ENCODE measurements around the gene BTNL8.

BTNL8 gene, protein sequence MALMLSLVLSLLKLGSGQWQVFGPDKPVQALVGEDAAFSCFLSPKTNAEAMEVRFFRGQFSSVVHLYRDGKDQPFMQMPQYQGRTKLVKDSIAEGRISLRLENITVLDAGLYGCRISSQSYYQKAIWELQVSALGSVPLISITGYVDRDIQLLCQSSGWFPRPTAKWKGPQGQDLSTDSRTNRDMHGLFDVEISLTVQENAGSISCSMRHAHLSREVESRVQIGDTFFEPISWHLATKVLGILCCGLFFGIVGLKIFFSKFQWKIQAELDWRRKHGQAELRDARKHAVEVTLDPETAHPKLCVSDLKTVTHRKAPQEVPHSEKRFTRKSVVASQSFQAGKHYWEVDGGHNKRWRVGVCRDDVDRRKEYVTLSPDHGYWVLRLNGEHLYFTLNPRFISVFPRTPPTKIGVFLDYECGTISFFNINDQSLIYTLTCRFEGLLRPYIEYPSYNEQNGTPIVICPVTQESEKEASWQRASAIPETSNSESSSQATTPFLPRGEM

DNA sequence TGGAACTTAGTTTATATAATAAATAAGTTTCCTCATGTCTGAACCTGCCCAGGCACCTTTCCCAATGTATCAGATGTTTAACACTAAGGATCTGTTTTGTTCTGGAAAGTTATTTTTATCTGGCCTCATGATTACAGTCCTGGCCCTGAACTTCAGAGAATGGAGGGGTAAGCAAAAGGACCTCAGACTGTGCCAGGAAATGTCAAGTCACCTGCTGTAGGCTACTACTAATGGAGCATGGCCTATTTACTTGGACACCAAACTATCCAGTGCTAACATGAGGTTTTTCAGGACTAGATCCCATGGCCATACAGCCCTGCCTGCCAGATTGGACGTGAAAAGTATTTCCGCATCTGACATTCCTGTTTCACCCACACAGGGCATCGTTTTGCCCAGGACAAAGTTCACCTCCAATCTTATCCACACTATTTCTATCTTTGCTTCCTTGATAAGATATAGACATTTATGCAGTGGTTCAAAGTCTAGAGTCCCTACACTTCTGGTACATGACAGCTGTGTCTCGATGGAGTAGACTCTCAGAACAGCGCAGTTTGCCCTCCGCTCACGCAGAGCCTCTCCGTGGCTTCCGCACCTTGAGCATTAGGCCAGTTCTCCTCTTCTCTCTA is at the start of gene BTNL8:
Gene BTNL8, plus strand, starts transcription at position 539 of the 626 bp plus-strand sequence. CDS start 152 bp downstream, outside the sequence.
- H3K9me3 Mint-ChIP-seq, result peaks cover 0 to 3% of the 10 kb centered on the region in 2 donors
- no peak for DNase-seq
- H3K27ac Mint-ChIP-seq, result no peak within 1 kb of the TSS
- no peak for ATAC-seq
- no peak within 1 kb of the TSS for H3K4me3 Mint-ChIP-seq
- peaks cover 2% of the 10 kb centered on the region for H3K27me3 Mint-ChIP-seq
- peaks cover 5% of the 10 kb centered on the region for H3K4me1 Mint-ChIP-seq

DNA sequence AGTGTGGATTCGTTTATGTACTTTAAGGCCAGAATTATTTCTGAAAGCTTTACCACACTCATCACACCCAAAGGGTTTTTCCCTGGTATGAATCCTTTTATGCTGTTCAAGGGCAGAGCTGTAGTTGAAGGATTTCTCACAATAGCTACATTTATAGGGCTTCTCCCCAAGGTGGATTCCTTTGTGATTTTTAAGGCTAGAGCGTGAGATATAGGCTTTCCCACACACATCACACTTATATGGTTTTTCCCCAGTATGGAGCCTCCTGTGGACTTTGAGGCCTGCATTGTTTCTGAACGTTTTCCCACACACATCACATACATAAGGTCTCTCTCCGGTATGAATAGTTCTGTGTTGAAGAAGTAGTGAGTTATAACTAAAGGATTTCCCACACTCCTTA is 49.1 kb upstream of the BTNL8 start:
- Mint-ChIP-seq H3K27ac (no peak overlapping the region), H3K4me1 (peaks cover 8% of the 10 kb centered on the region), H3K9me3 (peaks cover 43 to 51% of the 10 kb centered on the region in 2 donors), H3K4me3 (no peak overlapping the region), H3K27me3 (no peaks in the 10 kb centered on the region)
- DNase-seq (no peak), ATAC-seq (no peak)

DNA sequence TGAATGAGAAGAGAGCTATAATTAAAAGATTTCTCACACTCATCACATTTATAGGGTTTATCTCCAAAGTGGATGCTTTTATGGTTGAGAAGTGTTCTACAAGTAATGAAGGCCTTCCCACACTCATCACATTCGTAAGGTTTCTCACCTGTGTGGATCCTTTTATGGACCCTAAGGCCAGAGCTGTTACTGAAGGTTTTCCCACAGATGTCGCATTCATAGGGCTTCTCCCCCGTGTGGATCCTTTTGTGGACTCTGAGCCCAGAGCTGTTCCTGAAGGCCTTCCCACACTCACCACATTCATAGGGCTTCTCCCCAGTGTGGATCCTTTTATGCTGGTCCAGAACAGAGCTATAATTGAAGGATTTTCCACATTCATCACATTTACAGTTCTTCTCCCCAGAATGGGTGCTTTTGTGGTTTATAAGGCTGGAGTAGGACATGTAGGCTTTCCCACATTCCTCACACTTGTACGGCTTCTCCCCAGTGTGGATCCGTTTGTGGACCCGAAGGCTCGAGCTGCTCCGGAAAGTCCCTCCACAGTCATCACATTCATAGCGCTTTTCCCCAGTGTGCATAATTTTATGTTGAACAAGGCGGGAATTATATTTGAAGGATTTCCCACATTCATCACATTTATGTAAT is 48.4 kb upstream of the BTNL8 start:
- Mint-ChIP-seq H3K4me1 (peaks cover 8% of the 10 kb centered on the region), H3K4me3 (no peak overlapping the region), H3K27me3 (no peaks in the 10 kb centered on the region), H3K9me3 (peaks cover 43 to 51% of the 10 kb centered on the region in 2 donors), H3K27ac (no peak overlapping the region)
- DNase-seq, result no peak
- no peak for ATAC-seq

DNA sequence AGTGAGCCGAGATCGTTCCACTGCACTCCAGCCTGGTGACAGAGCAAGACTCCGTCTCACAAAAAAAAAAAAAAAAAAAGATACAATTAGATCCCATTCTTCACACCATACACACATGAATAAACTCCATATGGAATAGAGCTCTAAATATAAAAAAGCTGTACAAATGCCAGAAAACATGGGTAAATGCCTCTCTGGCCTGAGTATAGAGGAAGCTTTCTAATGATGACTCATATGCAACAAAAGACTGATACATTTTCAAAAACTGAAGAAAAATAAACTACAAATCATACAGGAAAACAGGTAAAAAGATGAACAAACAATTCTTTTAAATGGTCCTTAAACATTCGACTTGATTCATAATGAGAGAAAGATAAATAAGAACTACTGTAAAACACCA is 46.5 kb upstream of the BTNL8 start:
- ATAC-seq, result no peak
- peaks cover 12% of the 10 kb centered on the region for H3K4me1 Mint-ChIP-seq
- H3K27me3 Mint-ChIP-seq, result no peaks in the 10 kb centered on the region
- H3K9me3 Mint-ChIP-seq, result peaks cover 35 to 36% of the 10 kb centered on the region in 2 donors
- DNase-seq, result no peak
- H3K27ac Mint-ChIP-seq, result no peak overlapping the region
- no peak overlapping the region for H3K4me3 Mint-ChIP-seq

DNA sequence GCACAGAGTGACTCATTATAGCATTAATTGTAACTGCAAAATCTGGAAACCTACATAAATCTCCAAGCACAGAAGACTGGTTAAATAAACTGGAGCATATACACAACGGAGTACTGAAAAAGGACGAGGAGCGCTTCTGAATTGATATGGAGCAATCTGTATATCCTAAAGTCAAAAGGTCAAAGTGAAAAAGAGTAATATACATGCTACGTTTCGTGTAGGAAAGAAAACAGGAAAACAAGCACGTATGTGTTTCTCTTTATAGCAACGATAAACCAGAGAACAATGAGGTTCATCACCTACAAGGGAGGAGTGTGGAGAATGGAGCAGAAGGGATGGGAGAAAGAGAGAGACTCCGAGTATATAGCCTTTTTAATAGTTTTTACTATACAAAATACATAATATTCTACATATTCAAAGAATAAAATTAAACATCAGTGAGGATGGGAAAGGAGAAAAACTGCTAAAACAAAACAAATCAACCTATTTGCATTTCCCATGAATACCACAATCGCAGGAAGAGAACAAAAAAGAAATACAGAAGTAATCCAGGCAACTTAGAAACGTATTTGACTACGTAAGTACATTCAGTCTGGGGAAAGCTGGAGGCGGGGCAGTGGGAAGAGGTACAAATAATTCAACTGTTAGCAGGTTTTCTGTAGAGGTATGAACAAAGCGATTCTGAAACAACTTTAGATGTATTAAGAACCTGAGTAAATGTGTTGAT is 45.7 kb upstream of the BTNL8 start:
- Mint-ChIP-seq H3K27ac (peak overlapping the region in 1 of 2 donors; percentile 1), H3K4me1 (peaks cover 12% of the 10 kb centered on the region), H3K27me3 (no peaks in the 10 kb centered on the region), H3K9me3 (peaks cover 27 to 28% of the 10 kb centered on the region in 2 donors), H3K4me3 (no peak overlapping the region)
- ATAC-seq (no peak), DNase-seq (no peak)

DNA sequence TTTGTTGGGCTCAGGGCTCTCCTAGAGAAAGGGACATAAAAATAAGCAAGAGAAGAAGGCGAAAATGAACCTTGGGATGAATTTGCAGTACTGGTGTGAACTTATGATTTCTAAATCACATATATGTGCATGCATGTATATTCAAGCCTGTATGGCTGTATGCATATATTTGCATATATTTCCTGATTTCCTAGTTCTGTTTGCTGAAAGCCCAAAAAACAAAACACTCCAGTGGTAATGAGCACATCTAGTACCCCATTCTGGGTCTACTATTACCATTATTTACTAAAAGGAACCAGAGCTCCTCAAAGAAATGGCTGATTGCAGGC is 45.1 kb upstream of the BTNL8 start:
- DNase-seq, result no peak
- Mint-ChIP-seq H3K27ac (no peak overlapping the region), H3K4me1 (peaks cover 15% of the 10 kb centered on the region), H3K27me3 (no peaks in the 10 kb centered on the region), H3K4me3 (no peak overlapping the region), H3K9me3 (peaks cover 22 to 23% of the 10 kb centered on the region in 2 donors)
- no peak for ATAC-seq

DNA sequence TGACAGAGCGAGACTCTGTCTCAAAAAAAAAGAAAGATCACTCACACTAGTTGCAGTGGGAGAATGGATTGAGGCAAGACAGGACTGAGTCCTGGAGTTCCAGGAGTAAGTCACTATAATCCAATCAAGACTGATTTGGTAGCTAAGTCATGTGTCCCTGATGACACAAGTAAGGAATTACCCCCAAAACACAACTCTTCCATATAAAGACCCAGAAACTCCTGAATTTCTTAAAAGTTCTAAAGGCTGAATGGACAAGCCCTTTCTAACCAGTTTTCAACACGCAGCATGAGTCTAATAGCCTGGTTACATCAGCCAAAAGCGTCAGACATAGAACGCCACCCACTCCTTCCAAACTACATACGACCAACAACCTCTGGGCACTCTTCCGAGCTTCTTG is 40.4 kb upstream of the BTNL8 start:
- DNase-seq, result no peak
- no peak for ATAC-seq
- Mint-ChIP-seq H3K4me3 (no peak overlapping the region), H3K27me3 (no peaks in the 10 kb centered on the region), H3K27ac (no peak overlapping the region), H3K4me1 (peaks cover 32% of the 10 kb centered on the region), H3K9me3 (no peaks in the 10 kb centered on the region)

DNA sequence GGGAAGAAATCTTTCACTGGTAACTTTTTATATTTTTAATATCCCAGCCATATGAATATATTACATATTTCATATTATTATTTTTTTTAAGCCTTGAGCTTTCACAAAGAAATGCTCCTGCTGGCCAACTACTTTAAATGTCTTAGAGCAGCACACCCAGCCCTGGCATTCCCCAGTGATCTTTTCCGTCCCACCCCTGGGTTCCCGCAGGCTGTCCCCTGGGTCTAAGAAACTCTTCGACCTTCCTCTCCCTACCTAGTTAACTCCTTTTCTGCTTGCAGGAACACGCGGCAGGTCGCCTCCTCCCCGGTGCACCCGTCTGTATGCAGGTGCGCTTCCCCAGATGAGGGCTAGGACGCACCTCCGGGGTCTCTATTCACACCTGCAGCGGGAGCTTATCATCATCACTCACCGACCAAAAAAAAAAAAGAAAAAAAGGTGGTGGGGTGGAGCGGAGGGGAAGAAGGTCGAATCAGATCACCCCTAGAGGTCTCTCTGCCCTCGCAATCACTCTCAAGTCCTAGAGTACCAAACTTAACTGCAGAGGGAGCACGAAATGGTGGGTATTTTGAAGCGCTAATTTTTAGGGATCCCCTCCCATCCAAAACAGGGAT is 38.6 kb upstream of the BTNL8 start:
- H3K4me3 Mint-ChIP-seq, result peak overlapping the region; percentile 91 to 92
- H3K9me3 Mint-ChIP-seq, result no peaks in the 10 kb centered on the region
- peak; percentile 76 for ATAC-seq
- DNase-seq, result no peak
- peak overlapping the region; percentile 92 to 96 for H3K27ac Mint-ChIP-seq
- H3K4me1 Mint-ChIP-seq, result peaks cover 24% of the 10 kb centered on the region
- no peaks in the 10 kb centered on the region for H3K27me3 Mint-ChIP-seq

DNA sequence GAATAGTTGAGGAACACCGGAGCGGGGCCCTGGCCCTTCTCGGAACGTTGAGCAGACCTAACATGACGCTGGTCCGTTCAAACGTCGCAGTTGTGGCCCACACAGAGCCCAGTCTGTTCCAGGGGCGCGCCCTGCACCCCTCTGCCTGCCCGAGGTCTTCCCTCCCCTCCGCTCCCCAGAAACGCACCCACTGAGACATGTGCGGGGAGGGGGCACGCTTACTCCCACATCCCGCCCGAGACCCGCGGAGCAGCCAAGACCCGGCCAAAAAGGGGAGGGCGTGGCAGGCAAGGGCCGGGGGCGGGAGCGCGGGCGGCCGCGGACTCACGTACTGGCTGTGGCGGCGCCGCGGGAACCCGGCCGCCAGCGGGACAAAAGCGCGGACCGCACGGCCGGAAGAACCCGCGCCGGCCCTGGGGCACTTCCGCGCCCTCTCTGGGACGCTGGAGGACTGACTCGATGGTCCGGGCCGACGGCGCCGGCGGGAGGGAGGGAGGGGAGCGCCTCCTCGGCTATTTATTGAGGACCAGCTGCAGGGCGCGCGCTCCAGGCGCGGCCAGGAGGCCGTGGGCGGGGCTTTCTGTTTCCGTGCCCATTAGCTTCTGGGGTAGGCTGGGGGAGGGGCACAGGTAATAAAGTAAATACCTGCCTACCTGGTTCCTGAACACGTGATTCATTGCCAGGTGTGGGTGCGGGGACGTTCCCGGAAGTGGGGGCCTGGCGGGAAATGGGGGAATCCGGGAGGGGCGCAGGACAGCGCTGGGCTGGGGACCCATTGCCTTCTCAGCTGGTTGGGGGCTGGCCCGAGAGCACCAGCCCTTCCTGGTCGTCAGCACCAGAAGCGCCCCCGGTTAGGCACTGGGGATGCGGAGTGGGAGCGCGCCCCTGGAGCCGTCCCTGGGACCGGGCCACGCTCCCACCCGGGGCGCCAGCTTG is 37.8 kb upstream of the BTNL8 start, which contains the start of gene ZFP62:
Gene ZFP62, minus strand, starts transcription at position 390 of the 936 bp plus-strand sequence. Its CDS starts 57 bp downstream, at position 333.
- Mint-ChIP-seq H3K4me3 (peak within 1 kb of the TSS; percentile 91 to 92), H3K27ac (peak within 1 kb of the TSS; percentile 97 to 99), H3K4me1 (peaks cover 20% of the 10 kb centered on the region), H3K27me3 (no peaks in the 10 kb centered on the region), H3K9me3 (no peaks in the 10 kb centered on the region)
- ATAC-seq (peak; percentile 93), DNase-seq (peak; percentile 93 to 94)

DNA sequence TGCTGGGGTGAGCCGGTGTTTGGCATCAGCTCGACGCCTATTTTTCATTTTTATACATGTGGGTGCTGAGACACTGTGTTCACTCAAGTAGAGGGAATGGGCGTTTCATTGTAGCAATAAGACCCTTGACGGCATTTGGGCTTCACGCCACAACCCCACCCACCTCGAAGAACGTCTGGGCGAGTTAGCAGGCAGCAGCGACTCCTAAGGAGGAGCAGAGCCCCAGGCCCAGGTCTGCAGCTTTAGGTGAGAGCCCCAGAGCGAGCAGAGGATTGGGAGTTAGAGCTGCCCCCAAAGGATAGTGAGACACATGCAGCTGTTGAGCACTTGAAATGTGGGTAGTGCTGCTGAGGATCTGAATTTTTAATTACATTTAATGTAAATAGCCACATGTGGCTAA is 36.3 kb upstream of the BTNL8 start:
- DNase-seq, result no peak
- Mint-ChIP-seq H3K4me1 (peaks cover 19% of the 10 kb centered on the region), H3K27ac (no peak overlapping the region), H3K9me3 (no peaks in the 10 kb centered on the region), H3K27me3 (peaks cover 11% of the 10 kb centered on the region), H3K4me3 (peak overlapping the region in 1 of 2 donors; percentile 22)
- no peak for ATAC-seq

DNA sequence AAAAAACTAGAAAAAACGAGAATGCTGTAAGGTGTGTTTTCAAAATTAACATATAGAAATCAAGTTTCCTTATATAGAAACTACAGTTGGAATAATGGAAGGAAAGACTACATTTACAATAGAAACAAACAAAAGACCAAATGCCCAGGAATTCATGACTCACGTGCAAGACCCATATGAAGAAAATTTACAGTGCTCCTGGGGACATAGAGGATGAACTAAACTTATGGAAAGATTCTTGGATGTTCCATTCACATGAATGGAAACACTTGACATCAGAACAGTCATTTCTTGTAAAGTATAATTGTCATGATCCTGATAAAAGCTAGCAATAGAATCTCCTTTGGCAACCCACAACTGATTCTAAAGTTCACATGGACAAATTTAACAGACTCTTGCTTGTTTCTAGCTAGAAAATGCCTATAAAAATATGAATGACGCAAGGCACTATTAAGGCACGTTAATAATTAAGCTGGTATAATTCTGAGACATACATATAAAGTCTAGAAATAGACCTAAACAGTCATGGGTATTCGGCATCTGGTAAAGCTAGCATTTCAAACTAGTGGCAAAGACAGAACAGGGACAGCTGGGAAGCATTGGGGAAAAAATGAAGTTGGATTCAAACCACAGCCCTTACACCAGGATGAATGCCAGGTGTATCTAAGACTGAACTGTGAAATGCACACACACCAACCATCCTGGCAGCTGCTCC is 32.8 kb upstream of the BTNL8 start:
- no peak overlapping the region for H3K27ac Mint-ChIP-seq
- no peak overlapping the region for H3K4me3 Mint-ChIP-seq
- ATAC-seq (no peak), DNase-seq (no peak)
- peaks cover 11% of the 10 kb centered on the region for H3K4me1 Mint-ChIP-seq
- H3K27me3 Mint-ChIP-seq, result peaks cover 11% of the 10 kb centered on the region
- no peaks in the 10 kb centered on the region for H3K9me3 Mint-ChIP-seq

DNA sequence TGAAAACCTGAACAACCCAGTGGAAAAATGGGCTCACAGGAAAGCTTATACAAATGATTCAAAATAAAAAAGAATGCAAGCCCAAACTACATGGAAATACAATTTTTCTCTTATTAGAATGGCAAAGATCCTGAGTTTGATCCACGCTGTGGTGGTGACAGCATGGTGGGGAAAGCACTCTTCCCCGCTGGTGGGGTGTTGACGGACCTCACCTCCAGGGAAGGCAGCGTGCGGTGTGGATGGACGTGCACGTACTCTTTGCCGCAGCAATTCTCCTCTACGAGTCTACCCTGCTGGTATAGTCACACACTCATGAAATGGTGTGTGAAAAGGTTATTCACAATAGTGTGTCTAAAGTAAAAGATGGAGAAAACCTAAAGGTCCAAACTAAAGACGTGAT is 32.0 kb upstream of the BTNL8 start:
- no peak for ATAC-seq
- no peaks in the 10 kb centered on the region for H3K9me3 Mint-ChIP-seq
- H3K27me3 Mint-ChIP-seq, result peaks cover 11% of the 10 kb centered on the region
- no peak overlapping the region for H3K27ac Mint-ChIP-seq
- peaks cover 11% of the 10 kb centered on the region for H3K4me1 Mint-ChIP-seq
- DNase-seq, result no peak
- H3K4me3 Mint-ChIP-seq, result no peak overlapping the region

DNA sequence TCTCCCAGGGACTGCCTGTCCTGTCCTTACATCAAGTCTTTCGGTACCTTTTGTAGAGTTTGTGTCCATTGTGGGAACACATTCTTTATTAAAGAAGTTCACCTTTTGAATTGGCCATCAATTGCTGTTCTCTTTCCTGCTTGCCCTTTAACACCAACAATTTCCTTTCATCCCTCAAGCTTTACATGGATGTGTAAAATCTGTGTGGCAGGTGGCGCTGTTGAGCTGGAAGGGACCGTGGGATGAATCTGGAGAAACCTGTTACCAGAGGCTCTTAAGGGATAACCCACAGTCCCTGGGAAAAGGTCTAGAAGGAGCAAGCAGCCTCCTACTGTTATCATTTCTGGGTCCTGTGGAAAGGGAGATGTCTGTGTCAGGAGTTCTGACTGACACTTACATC is 30.0 kb upstream of the BTNL8 start:
- Mint-ChIP-seq H3K27me3 (peaks cover 11% of the 10 kb centered on the region), H3K4me1 (peaks cover 18% of the 10 kb centered on the region), H3K4me3 (no peak overlapping the region), H3K27ac (no peak overlapping the region), H3K9me3 (no peaks in the 10 kb centered on the region)
- DNase-seq (peak; percentile 58 to 63), ATAC-seq (peak; percentile 61)

DNA sequence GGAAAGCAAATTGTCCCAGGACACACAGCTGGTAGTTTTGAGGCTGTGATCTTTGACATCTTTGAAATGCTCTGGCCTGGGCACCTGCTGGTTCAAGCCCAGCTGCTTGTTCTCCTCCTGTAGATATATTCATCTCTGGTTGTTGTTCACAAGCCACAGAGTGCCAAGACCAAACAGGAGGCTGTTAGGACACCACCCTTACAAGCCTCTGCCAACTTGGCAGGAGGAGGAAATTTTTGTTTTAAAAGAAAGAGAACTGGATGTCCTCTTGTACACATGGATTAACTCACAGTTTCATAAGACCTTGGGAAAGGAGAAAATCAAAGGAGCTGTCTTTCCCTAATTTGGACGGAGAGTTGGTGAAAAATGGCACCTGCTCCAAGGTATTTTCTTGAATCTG is 29.4 kb upstream of the BTNL8 start:
- H3K4me1 Mint-ChIP-seq, result peaks cover 18% of the 10 kb centered on the region
- no peak overlapping the region for H3K4me3 Mint-ChIP-seq
- DNase-seq (no peak), ATAC-seq (no peak)
- peaks cover 11% of the 10 kb centered on the region for H3K27me3 Mint-ChIP-seq
- no peak overlapping the region for H3K27ac Mint-ChIP-seq
- H3K9me3 Mint-ChIP-seq, result no peaks in the 10 kb centered on the region
